Muscle of leg (tissue), 11 donors: ENCODE results near the gene PPP1R9A. TPM values are rescaled to one million over a fixed set of nuclear protein-coding genes. Genes with fewer than 3 reads are reported as not detected.
A peak's percentile ranks its signal among the peaks of the same experiment; 100 is the strongest.

Experiments used
- DNase-seq: peaks from one replicate; pipeline ENCODE4 v3.0.0; 2013
- H3K27ac ChIP-seq: one replicate; pipeline ENCODE4 v1.5.1; 2013; ENCODE audit warnings: mild to moderate bottlenecking, low read length, control low read depth
- H3K27me3 ChIP-seq: one replicate; pipeline ENCODE4 v1.6.1; 2013; ENCODE audit warnings: low read length; ENCODE audit not compliant: control insufficient read depth, insufficient read depth
- H3K36me3 ChIP-seq: one replicate; pipeline ENCODE4 v1.6.1; 2013; ENCODE audit warnings: low read length; ENCODE audit not compliant: control insufficient read depth, insufficient read depth
- H3K4me1 ChIP-seq: one replicate; pipeline ENCODE4 v1.6.1; 2013; ENCODE audit warnings: low read length; ENCODE audit not compliant: control insufficient read depth, insufficient read depth
- H3K4me3 ChIP-seq: one replicate; pipeline ENCODE4 v1.5.1; 2013; ENCODE audit warnings: low read length, control low read depth
- H3K9me3 ChIP-seq: replicated peaks from 2 replicates; pipeline ENCODE4 v1.6.1; 2013; ENCODE audit warnings: low read depth, low read length; ENCODE audit not compliant: control insufficient read depth
- WGBS: methylation state at CpG from one replicate; pipeline ENCODE4 v1.1.5; 2013; ENCODE audit warnings: missing lambda C conversion rate; ENCODE audit not compliant: insufficient coverage; 5-methylcytosine and 5-hydroxymethylcytosine counted together
- polyA plus RNA-seq, 8 donors: library from polyadenylated mRNA; unstranded; fragments of 120-200 nt; gene quantifications; one replicate each; pipeline versions ENCODE4 v1.2.1 to v1.2.3, GENCODE V29; 2013; ENCODE audit warnings: inconsistent platforms in 1 of 8, low replicate concordance in 1 of 8; ENCODE audit not compliant: insufficient read length in 8 of 8, insufficient read depth in 1 of 8
- total RNA-seq: library from RNA; stranded (reverse); fragments of 120-200 nt; gene quantifications from one replicate; pipeline ENCODE4 v1.2.4, GENCODE V29; 2013

Gene PPP1R9A
- total and polyA plus RNA-seq, 9 donors: 14.8 to 45.0 (median 19.8) TPM

- no peaks in the 10 kb centered on the region for H3K9me3 ChIP-seq
- H3K27ac ChIP-seq: no peak overlapping the region
- H3K27me3 ChIP-seq: no peaks in the 10 kb centered on the region
- DNase-seq: no peak
- WGBS: no CpG with 5 or more reads among the region's 2 CpGs
- no peak overlapping the region for H3K4me3 ChIP-seq
- no peaks in the 10 kb centered on the region for H3K4me1 ChIP-seq
- H3K36me3 ChIP-seq: no peaks in the 10 kb centered on the region
Measured at GRCh38 chr7:95106401-95106800, 199.0 kb downstream of the PPP1R9A start.

GRCh38 chr7:95110707-95111106 lies 203.3 kb downstream of the PPP1R9A start:
- no peak overlapping the region for H3K27ac ChIP-seq
- no peaks in the 10 kb centered on the region for H3K4me1 ChIP-seq
- H3K9me3 ChIP-seq: no peaks in the 10 kb centered on the region
- WGBS: no CpG with 5 or more reads among the region's 3 CpGs
- no peak for DNase-seq
- no peaks in the 10 kb centered on the region for H3K27me3 ChIP-seq
- no peaks in the 10 kb centered on the region for H3K36me3 ChIP-seq
- no peak overlapping the region for H3K4me3 ChIP-seq

DNA sequence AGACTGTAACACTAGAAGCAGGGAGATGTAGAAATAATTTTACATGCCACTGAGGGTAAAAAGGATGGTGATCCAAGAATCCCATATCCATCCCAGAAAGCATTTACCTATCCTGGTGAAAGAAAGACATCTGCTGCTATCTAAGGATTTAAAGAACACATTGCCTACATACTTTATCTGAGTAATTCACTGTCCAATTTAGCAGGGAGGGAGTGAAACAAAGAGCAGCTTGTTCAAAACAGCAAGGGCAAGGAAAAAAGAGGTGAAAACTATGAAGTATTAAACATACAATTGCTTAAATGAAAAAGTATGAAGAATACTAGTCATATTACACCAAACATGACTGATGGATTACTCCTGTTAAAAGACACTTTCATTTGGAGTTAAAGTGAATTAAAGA lies 206.2 kb downstream of the PPP1R9A start:
- Histone ChIP-seq H3K36me3 (no peaks in the 10 kb centered on the region), H3K4me1 (no peaks in the 10 kb centered on the region), H3K9me3 (no peaks in the 10 kb centered on the region), H3K27ac (no peak overlapping the region), H3K27me3 (no peaks in the 10 kb centered on the region), H3K4me3 (no peak overlapping the region)
- DNase-seq: no peak

GRCh38 chr7:95126053-95126709 lies 218.8 kb downstream of the PPP1R9A start:
- Histone ChIP-seq H3K4me3 (no peak overlapping the region), H3K9me3 (peaks cover 3% of the 10 kb centered on the region), H3K36me3 (no peaks in the 10 kb centered on the region), H3K27me3 (no peaks in the 10 kb centered on the region), H3K27ac (no peak overlapping the region), H3K4me1 (no peaks in the 10 kb centered on the region)
- no CpG with 5 or more reads among the region's 2 CpGs for WGBS
- DNase-seq: peak; percentile 69

DNA sequence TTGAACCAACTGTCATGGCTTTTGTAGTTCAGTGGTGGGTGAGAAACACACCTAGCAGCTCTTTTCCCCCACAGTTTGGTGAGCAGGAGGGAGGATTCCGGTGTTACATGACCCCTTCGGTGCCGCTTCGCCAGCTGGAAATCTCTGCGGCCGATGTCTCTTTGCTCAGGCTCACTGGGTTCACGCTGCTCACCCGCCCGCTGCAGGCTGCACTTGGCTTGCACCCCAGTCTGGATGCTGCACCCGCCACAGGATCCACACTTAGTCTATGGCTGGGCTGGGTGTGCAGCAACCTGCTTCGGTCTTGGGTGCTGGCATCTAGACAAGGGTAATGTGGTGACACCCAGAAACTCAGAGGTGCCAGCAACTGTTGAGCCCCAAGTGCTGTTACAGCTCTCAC lies 225.1 kb downstream of the PPP1R9A start:
- Histone ChIP-seq H3K27me3 (no peaks in the 10 kb centered on the region), H3K4me3 (no peak overlapping the region), H3K4me1 (no peaks in the 10 kb centered on the region), H3K36me3 (no peaks in the 10 kb centered on the region), H3K9me3 (peaks cover 3% of the 10 kb centered on the region), H3K27ac (no peak overlapping the region)
- 97% methylated on average over 10 of the region's 11 CpGs for WGBS
- no peak for DNase-seq

GRCh38 chr7:95139922-95140321 lies 232.5 kb downstream of the PPP1R9A start:
- no peaks in the 10 kb centered on the region for H3K36me3 ChIP-seq
- H3K27ac ChIP-seq: no peak overlapping the region
- DNase-seq: no peak
- no peak overlapping the region for H3K4me3 ChIP-seq
- WGBS: no CpG with 5 or more reads among the region's 1 CpG
- no peaks in the 10 kb centered on the region for H3K4me1 ChIP-seq
- H3K9me3 ChIP-seq: no peaks in the 10 kb centered on the region
- no peaks in the 10 kb centered on the region for H3K27me3 ChIP-seq

GRCh38 chr7:95141755-95142154 lies 234.4 kb downstream of the PPP1R9A start:
- H3K27me3 ChIP-seq: no peaks in the 10 kb centered on the region
- no peaks in the 10 kb centered on the region for H3K9me3 ChIP-seq
- no peak overlapping the region for H3K27ac ChIP-seq
- H3K4me3 ChIP-seq: no peak overlapping the region
- no peaks in the 10 kb centered on the region for H3K36me3 ChIP-seq
- DNase-seq: no peak
- no peaks in the 10 kb centered on the region for H3K4me1 ChIP-seq
- no CpG with 5 or more reads among the region's 2 CpGs for WGBS

DNA sequence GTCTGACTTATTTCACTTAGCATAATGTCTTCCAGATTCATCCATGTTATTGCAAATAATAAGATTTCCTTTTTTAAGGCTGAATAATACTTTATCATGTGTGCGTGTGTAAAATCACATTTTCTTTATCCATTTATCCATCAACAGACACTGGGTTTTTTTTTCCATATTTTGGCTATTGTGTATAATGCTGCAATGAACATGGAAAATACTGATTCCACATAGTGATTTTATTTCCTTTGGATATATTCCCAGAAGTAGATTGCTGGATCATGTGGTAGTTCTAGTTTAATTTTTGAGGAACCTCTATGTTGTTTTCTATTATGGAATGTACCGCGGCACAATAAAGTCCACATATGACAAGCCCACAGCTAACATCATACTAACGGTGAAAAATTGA lies 236.9 kb downstream of the PPP1R9A start:
- WGBS: no CpG with 5 or more reads among the region's 4 CpGs
- no peak for DNase-seq
- no peaks in the 10 kb centered on the region for H3K4me1 ChIP-seq
- H3K27ac ChIP-seq: no peak overlapping the region
- no peak overlapping the region for H3K4me3 ChIP-seq
- H3K36me3 ChIP-seq: no peaks in the 10 kb centered on the region
- H3K9me3 ChIP-seq: peaks cover 3% of the 10 kb centered on the region
- H3K27me3 ChIP-seq: no peaks in the 10 kb centered on the region

- no peaks in the 10 kb centered on the region for H3K4me1 ChIP-seq
- H3K4me3 ChIP-seq: no peak overlapping the region
- H3K27ac ChIP-seq: no peak overlapping the region
- peaks cover 5% of the 10 kb centered on the region for H3K9me3 ChIP-seq
- 100% methylated on average over 5 of the region's 5 CpGs for WGBS
- H3K27me3 ChIP-seq: no peaks in the 10 kb centered on the region
- no peak for DNase-seq
- H3K36me3 ChIP-seq: peaks cover 6% of the 10 kb centered on the region
Measured at GRCh38 chr7:95155965-95156364, 248.6 kb downstream of the PPP1R9A start.

- no peak for DNase-seq
Measured at GRCh38 chr7:95157381-95157780, 250.0 kb downstream of the PPP1R9A start.

GRCh38 chr7:95169678-95170077 lies 262.3 kb downstream of the PPP1R9A start:
- Histone ChIP-seq H3K27me3 (no peaks in the 10 kb centered on the region), H3K4me3 (no peak overlapping the region), H3K36me3 (peaks cover 5% of the 10 kb centered on the region), H3K9me3 (peaks cover 3% of the 10 kb centered on the region), H3K4me1 (no peaks in the 10 kb centered on the region), H3K27ac (peak overlapping the region; percentile 0)
- peak; percentile 85 for DNase-seq

More at GRCh38 chr7:95157381-95157780, 250.0 kb downstream of the PPP1R9A start:
- WGBS: 93% methylated on average over 3 of the region's 8 CpGs
- no peak overlapping the region for H3K27ac ChIP-seq
- H3K27me3 ChIP-seq: no peaks in the 10 kb centered on the region
- H3K9me3 ChIP-seq: peaks cover 5% of the 10 kb centered on the region
- H3K4me3 ChIP-seq: no peak overlapping the region
- no peaks in the 10 kb centered on the region for H3K4me1 ChIP-seq
- H3K36me3 ChIP-seq: peaks cover 6% of the 10 kb centered on the region
